ENCODE data around the gene FMO2. TPM values are rescaled to one million over a fixed set of nuclear protein-coding genes. Genes with fewer than 3 reads are reported as not detected.

FMO2 gene, protein sequence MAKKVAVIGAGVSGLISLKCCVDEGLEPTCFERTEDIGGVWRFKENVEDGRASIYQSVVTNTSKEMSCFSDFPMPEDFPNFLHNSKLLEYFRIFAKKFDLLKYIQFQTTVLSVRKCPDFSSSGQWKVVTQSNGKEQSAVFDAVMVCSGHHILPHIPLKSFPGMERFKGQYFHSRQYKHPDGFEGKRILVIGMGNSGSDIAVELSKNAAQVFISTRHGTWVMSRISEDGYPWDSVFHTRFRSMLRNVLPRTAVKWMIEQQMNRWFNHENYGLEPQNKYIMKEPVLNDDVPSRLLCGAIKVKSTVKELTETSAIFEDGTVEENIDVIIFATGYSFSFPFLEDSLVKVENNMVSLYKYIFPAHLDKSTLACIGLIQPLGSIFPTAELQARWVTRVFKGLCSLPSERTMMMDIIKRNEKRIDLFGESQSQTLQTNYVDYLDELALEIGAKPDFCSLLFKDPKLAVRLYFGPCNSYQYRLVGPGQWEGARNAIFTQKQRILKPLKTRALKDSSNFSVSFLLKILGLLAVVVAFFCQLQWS
- total RNA-seq = 100 to 1,000 TPM in 2 of 4 donors, 10 to 100 TPM in 2; 36.0 to 179 (median 89.4) TPM

DNA sequence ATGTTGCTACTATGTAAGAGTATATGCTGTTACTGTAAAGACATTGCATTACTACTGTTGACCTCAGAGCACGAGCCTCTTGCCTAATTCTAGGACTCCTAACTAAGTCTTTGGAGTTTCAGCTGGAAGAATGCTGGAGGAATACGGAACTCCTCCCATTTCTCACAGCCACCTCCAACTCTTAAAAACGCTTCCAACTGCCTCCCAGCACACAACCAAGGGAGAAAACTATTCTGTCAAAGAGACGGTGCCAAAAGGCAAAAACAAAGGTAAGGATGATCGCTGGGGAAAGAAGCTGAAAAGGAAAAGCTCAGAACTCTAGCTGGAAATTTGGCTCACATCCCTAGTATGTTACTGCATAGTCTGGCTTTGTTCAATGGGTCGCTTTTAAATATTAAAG is at the start of gene FMO2:
TSS of gene FMO2 (plus strand) at position 210 of the 400 bp plus-strand sequence. CDS start 414 bp downstream, outside the sequence.
- TF ChIP-seq, protein P1, sequence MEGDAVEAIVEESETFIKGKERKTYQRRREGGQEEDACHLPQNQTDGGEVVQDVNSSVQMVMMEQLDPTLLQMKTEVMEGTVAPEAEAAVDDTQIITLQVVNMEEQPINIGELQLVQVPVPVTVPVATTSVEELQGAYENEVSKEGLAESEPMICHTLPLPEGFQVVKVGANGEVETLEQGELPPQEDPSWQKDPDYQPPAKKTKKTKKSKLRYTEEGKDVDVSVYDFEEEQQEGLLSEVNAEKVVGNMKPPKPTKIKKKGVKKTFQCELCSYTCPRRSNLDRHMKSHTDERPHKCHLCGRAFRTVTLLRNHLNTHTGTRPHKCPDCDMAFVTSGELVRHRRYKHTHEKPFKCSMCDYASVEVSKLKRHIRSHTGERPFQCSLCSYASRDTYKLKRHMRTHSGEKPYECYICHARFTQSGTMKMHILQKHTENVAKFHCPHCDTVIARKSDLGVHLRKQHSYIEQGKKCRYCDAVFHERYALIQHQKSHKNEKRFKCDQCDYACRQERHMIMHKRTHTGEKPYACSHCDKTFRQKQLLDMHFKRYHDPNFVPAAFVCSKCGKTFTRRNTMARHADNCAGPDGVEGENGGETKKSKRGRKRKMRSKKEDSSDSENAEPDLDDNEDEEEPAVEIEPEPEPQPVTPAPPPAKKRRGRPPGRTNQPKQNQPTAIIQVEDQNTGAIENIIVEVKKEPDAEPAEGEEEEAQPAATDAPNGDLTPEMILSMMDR (IDR thresholded peaks at IDR 0.05) = no peak
- peak; percentile 54 for ATAC-seq (ENCODE audit: low FRiP score)
- no peak for DNase-seq (ENCODE audit: low spot score)

DNA sequence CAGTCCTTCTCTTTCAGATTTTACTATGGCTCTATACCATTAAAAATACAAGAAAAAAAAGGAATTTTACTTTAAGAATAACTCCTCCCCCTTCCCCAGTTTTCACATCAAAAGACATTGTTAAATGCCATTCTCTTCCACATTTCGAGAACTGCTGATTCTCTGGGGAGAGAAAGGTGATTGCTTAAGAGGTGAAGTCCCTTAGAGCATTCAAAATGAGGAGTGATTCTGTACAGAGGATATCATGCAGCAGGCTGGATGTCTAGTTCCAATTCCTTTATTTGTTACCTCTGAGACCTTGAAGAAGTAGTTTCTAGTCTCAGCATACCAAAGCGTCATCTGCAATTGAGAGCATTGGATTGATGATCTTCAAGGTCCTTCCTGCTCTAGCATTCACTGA is 47.5 kb upstream of the FMO2 start:
- ATAC-seq (ENCODE audit: low FRiP score) = no peak
- TF ChIP-seq, protein P1 (IDR thresholded peaks at IDR 0.05) = no peak
- DNase-seq (ENCODE audit: low spot score) = no peak

DNA sequence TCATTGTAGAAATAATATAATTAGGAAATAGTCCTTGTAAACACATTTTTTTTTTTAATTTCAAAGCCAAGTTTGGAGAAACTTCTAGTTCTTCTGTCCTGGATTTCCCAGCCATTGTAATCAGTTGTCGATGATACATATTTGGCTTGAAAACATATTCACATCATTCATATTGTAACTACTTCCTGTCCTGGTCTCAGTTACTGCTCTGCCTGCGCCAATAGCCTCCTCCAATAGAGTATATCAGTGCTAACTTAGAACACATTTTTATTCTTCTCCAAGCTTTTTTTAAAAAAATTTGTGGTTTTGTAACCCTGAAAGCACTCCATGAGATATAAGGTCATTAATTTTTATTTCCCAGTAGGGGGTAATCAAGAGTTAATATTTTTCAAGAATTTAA is 46.1 kb upstream of the FMO2 start:
- no peak for ATAC-seq (ENCODE audit: low FRiP score)
- DNase-seq (ENCODE audit: low spot score) = no peak
- TF ChIP-seq, protein P1 (IDR thresholded peaks at IDR 0.05) = no peak

DNA sequence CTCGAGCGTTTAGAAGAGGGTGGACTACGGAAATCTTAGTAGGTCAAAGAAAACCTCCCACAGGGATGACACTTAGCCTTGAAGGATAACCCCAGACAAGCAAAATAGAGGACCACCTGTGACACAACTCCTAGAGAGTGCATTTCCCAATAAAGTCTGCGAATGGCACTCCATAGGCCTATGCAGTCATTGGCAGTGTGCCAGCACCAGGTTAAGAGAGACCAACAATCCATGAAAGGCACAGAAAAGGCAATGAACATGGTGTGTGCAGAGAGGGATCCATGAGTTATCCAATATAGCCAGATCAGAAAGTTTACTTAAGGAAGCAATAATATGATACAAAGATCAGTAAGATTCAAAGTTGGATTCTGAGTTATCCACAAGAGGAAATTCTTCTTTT is 45.2 kb upstream of the FMO2 start:
- ATAC-seq (ENCODE audit: low FRiP score) (no peak), DNase-seq (ENCODE audit: low spot score) (no peak)
- TF ChIP-seq, protein P1 (IDR thresholded peaks at IDR 0.05) = no peak

DNA sequence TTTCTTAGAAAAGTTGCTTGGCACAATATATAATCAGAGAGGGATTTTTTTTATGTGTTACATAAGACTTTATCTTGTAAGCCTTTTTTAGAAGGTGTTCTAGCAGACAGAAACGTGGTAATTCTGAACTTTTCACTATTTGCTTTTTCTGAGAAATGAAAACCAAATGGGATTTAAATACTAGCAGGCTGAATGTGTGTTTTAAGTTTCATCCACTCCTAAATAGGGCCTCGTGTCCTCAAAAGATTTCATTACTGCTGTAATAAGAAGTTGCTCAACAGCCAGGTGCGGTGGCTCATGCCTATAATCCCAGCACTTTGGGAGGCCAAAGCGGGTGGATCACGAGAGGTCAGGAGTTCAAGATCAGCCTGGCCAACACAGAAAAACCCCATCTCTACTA is 44.7 kb upstream of the FMO2 start:
- DNase-seq (ENCODE audit: low spot score) (no peak), ATAC-seq (ENCODE audit: low FRiP score) (no peak)
- TF ChIP-seq, protein P1 (IDR thresholded peaks at IDR 0.05) = no peak

DNA sequence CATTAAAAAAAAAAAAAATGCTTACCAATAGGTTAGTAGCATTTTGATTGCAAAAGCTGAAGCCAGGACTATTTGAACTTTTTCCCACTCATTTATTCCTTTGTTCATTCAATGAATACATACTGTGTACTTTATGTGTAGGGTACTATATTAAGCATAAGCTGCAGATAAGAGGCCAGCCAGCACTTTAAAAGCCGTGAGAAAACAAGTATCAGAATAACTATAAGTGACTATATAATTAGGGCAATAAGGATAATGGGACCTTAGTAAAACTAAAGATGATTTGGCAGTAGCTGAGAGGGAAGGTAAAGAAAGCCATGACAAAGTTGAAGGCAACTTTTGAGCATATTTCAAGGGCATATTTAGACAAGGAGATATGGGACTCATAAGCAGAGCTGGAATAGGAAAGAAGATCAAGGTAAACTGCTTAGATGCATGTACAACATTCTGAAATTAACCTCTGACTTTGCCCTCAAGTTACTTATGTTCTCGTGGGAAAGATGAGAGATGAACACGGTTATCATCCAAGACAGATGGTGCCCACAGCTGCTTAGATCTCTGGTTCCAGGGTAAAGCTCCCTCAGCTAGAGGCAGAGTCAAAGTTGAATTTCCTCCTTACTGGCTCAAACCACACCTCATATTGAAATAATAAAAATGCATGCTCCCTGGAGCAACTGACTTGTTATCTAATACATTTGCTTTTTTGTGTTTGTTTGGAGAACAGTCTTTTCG is 44.0 kb upstream of the FMO2 start:
- ATAC-seq (ENCODE audit: low FRiP score) = peak; percentile 26
- no peak for DNase-seq (ENCODE audit: low spot score)
- TF ChIP-seq, protein P1 (IDR thresholded peaks at IDR 0.05) = no peak

Data from omental fat pad (tissue), 4 donors.